Keratinocyte (primary cell): ENCODE measurements around the gene LAMA3. TPM values are rescaled to one million over a fixed set of nuclear protein-coding genes. Genes with fewer than 3 reads are reported as not detected.

Source experiments
- DNase-seq: peaks from one replicate; pipeline ENCODE4 v3.0.0-alpha.2; 2011; ENCODE audit warnings: low read depth, missing footprints, low spot score
- FAIRE-seq: peaks from 2 replicates; lab custom pipeline; 2011; peaks lifted over from hg19 to GRCh38; lab: Jason Lieb, UNC
- H2AFZ ChIP-seq: 2 replicates; pipeline ENCODE4 v1.6.0; 2012; ENCODE audit warnings: low read length, control low read depth, inconsistent platforms; ENCODE audit not compliant: control insufficient read depth
- H3K27ac ChIP-seq: 2 replicates; pipeline ENCODE4 v1.5.1; 2011; ENCODE audit warnings: low read length; ENCODE audit not compliant: control insufficient read depth, insufficient read depth
- H3K27me3 ChIP-seq: 3 replicates; pipeline ENCODE4 v1.6.0; 2011; ENCODE audit warnings: low read length; ENCODE audit not compliant: control insufficient read depth, insufficient read depth; ENCODE audit errors: extremely low read depth
- H3K36me3 ChIP-seq, 2 experiments: 2 replicates in 1 of 2; 3 replicates in 1 of 2; pipeline ENCODE4 v1.5.1; 2011; ENCODE audit warnings: low read length in 2 of 2, mild to moderate bottlenecking in 1 of 2; ENCODE audit not compliant: control insufficient read depth in 2 of 2, insufficient read depth in 2 of 2; ENCODE audit errors: extremely low read depth in 1 of 2
- H3K4me1 ChIP-seq: 3 replicates; pipeline ENCODE4 v1.5.1; 2011; ENCODE audit warnings: low read length; ENCODE audit not compliant: control insufficient read depth, insufficient read depth; ENCODE audit errors: extremely low read depth
- H3K4me2 ChIP-seq: 3 replicates; pipeline ENCODE4 v1.6.0; 2011; ENCODE audit warnings: low read depth, low read length; ENCODE audit not compliant: control insufficient read depth, insufficient read depth; ENCODE audit errors: extremely low read depth
- H3K4me3 ChIP-seq, 3 experiments: fragments of 200-600 bp in 1 of 3; sonication (generic) in 1 of 3; 2 replicates in 2 of 3; 3 replicates in 1 of 3; pipeline ENCODE4 v1.5.1; 2011 to 2016; ENCODE audit warnings: low read length in 3 of 3, mild to moderate bottlenecking in 3 of 3, control low read depth in 2 of 3, inconsistent platforms in 1 of 3, low read depth in 1 of 3, mixed read lengths in 1 of 3, mixed run types in 1 of 3, moderate library complexity in 1 of 3; ENCODE audit not compliant: control insufficient read depth in 2 of 3, insufficient read depth in 2 of 3; ENCODE audit errors: extremely low read depth in 1 of 3
- H3K79me2 ChIP-seq: 2 replicates; pipeline ENCODE4 v1.6.0; 2012; ENCODE audit warnings: low read length; ENCODE audit not compliant: control insufficient read depth, insufficient read depth
- H3K9ac ChIP-seq: 3 replicates; pipeline ENCODE4 v1.6.0; 2011; ENCODE audit warnings: low read length; ENCODE audit not compliant: control insufficient read depth, insufficient read depth; ENCODE audit errors: extremely low read depth
- H3K9me1 ChIP-seq: 3 replicates; pipeline ENCODE4 v1.6.0; 2011; ENCODE audit warnings: low read length; ENCODE audit not compliant: control insufficient read depth, insufficient read depth; ENCODE audit errors: extremely low read depth
- H3K9me3 ChIP-seq: 2 replicates; pipeline ENCODE4 v1.5.1; 2012; ENCODE audit warnings: low read depth, low read length; ENCODE audit not compliant: control insufficient read depth
- H4K20me1 ChIP-seq: 3 replicates; pipeline ENCODE4 v1.6.0; 2011; ENCODE audit warnings: low read length; ENCODE audit not compliant: control insufficient read depth, insufficient read depth; ENCODE audit errors: extremely low read depth
- CTCF ChIP-seq, 3 experiments: IDR thresholded peaks in 1 of 3; conservative IDR thresholded peaks in 1 of 3; optimal IDR thresholded peaks in 1 of 3; 2 replicates in 2 of 3; 3 replicates in 1 of 3; pipeline versions ENCODE3 to v1.5.1; 2011; ENCODE audit warnings: low read length in 3 of 3, mild to moderate bottlenecking in 3 of 3, moderate library complexity in 2 of 3, control low read depth in 1 of 3, inconsistent platforms in 1 of 3; ENCODE audit not compliant: insufficient read depth in 2 of 3; ENCODE audit errors: extremely low read depth in 1 of 3
- EZH2 ChIP-seq: IDR thresholded peaks from one replicate; pipeline ENCODE4 v1.6.1; 2012; ENCODE audit warnings: inconsistent platforms, mild to moderate bottlenecking, low read length, moderate library complexity
- dilution Hi-C: fragments of 300-500 bp; cut with MboI; formaldehyde crosslinking; loops from one replicate; pipeline ENCODE4 v1.7.0; 2020; ENCODE audit warnings: low sequenced_read_pairs; ENCODE audit not compliant: extremely low pct_ligation_motif_present
- polyA plus RNA-seq, 5 experiments: library from polyadenylated mRNA; depleted of rRNA in 3 of 5; stranded (reverse) in 3 of 5; stranded (forward) in 1 of 5; unstranded in 1 of 5; fragments of >200 nt; gene quantifications; 1 replicate in 1 of 5; 2 replicates in 3 of 5; 3 replicates in 1 of 5; pipeline versions ENCODE4 v1.2.1 to v1.2.3, GENCODE V29; 2011 to 2012; ENCODE audit warnings: missing spikeins in 2 of 5, low read depth in 1 of 5, low replicate concordance in 1 of 5

Gene LAMA3
- polyA plus RNA-seq, 1 donor (not counting 4 experiments of a cell fraction or from before 2014, with no cell fraction given) = 1,944 TPM

- FAIRE-seq = no peak
Measured at GRCh38 chr18:24000613-24001490, 311.6 kb downstream of the LAMA3 start.

DNA sequence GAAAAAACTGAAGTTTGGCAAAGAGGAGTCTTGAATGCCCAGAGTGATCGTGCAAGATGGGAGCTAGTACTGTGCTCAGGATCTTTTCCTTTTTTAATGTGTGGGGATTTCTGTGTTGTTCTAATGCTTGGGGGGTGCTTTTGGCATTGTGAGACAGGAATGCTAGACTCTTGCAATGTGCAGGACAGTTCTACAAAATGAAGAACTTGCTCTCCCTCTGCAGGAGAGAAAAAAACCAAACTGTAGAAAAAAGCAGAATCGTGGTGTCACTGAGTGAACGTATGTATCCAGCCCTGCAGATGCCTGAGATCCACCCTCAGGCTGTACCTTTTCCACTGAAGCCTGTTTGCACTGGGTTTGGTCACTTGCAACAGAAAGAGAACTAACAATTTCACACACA is 313.2 kb downstream of the LAMA3 start:
- no peaks in the 10 kb centered on the region for H3K9me3 ChIP-seq
- no peak overlapping the region for H3K4me3 ChIP-seq
- dilution Hi-C loops = no loop called here
- FAIRE-seq = no peak
- no peaks in the 10 kb centered on the region for H4K20me1 ChIP-seq
- TF ChIP-seq CTCF (optimal IDR thresholded peaks at IDR 0.05 in 1 of 3, IDR thresholded peaks at IDR 0.05 in 1 of 3, conservative IDR thresholded peaks at IDR 0.05 in 1 of 3; ENCODE audit: extremely low read depth in 1 of 3, insufficient read depth in 2 of 3, low read length in 3 of 3) = no peak
- TF ChIP-seq EZH2 = no peak
- no peak overlapping the region for H3K27ac ChIP-seq
- H2AFZ ChIP-seq = no peak overlapping the region
- no peaks in the 10 kb centered on the region for H3K27me3 ChIP-seq
- no peaks in the 10 kb centered on the region for H3K79me2 ChIP-seq
- no peaks in the 10 kb centered on the region for H3K9me1 ChIP-seq
- no peak overlapping the region for H3K4me2 ChIP-seq
- H3K4me1 ChIP-seq = peaks cover 13% of the 10 kb centered on the region
- no peaks in the 10 kb centered on the region for H3K36me3 ChIP-seq
- DNase-seq = no peak
- H3K9ac ChIP-seq = no peak overlapping the region

More at GRCh38 chr18:24000613-24001490, 311.6 kb downstream of the LAMA3 start:
- TF ChIP-seq CTCF (optimal IDR thresholded peaks at IDR 0.05 in 1 of 3, IDR thresholded peaks at IDR 0.05 in 1 of 3, conservative IDR thresholded peaks at IDR 0.05 in 1 of 3; ENCODE audit: extremely low read depth in 1 of 3, insufficient read depth in 2 of 3, low read length in 3 of 3) (no peak), EZH2 (no peak)
- no peak for DNase-seq
- H3K9me1 ChIP-seq = no peaks in the 10 kb centered on the region
- no peaks in the 10 kb centered on the region for H3K79me2 ChIP-seq
- no peaks in the 10 kb centered on the region for H3K27me3 ChIP-seq
- no peaks in the 10 kb centered on the region for H3K9me3 ChIP-seq
- dilution Hi-C loops = no loop called here
- no peak overlapping the region for H3K27ac ChIP-seq
- H3K4me1 ChIP-seq = peaks cover 13% of the 10 kb centered on the region
- H3K36me3 ChIP-seq = no peaks in the 10 kb centered on the region
- H3K4me2 ChIP-seq = no peak overlapping the region
- H4K20me1 ChIP-seq = no peaks in the 10 kb centered on the region
- no peak overlapping the region for H2AFZ ChIP-seq
- no peak overlapping the region for H3K9ac ChIP-seq
- no peak overlapping the region for H3K4me3 ChIP-seq
